NCI-H2171 (cell line): ENCODE measurements around the gene FBXW7.

Source experiments
- DNase-seq: peaks from one replicate; lab custom pipeline; 2025; lab: John Stamatoyannopoulos, UW

Gene FBXW7

DNA sequence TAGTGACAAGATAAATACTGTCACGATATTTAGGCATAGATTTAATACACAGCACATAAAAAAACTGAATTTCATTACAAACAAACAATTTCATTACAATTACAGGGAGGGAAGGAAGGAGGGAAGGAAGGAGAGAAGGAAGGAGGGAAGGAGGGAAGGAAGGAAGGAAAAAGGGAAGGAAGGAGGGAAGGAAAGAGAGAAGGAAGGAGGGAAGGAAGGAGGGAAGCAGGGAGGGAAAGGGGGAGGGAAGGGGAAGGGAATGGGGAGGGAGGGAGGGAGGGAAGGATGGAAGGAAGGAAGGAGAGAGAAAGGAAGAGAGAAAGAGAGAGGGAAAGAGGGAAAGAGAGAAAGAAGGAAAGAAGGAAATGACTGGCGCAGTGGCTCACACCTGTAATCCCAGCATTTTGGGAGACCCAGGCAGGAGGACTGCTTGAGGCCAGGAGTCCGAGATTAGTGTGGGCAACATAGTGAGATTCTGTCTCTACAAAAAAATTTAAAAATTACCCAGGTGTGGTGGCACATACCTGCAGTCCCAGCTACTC, 64.6 kb downstream of the FBXW7 start:
- DNase-seq: no peak

DNA sequence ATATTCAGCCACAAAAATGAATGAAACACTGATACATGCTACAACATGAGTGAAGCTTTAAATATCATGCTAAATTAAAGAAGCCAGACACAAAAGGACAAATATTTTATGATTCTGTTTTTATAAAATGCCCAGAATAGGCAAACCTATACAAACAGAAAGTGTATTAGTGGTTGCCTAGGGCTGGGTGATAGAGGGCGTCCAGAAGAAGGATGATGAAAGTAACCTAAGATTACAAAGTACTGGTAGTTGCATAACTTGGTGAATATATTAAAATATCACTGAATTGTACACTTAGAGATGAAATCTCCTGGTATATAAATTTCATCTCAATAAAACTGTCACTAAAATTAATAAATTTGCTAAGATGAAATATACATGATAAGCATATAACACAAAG, 67.5 kb downstream of the FBXW7 start:
- no peak for DNase-seq

DNA sequence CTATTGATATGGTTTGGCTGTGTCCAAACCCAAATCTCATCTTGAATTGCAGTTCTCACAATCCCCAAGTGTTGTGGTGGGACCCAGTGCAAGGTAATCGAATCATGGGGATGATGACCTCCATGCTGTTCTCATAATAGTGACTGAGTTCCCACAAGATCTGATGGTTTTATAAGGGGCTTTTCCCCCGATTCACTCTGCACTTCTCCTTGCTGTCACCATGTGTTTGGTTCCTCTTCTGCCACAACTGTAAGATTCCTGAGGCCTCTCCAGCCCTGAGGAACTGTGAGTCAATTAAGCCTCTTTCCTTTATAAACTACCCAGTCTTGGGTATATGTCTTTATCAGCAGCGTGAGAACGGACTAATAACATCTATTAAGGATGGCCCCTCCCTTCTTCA, 68.8 kb downstream of the FBXW7 start:
- DNase-seq: no peak

DNA sequence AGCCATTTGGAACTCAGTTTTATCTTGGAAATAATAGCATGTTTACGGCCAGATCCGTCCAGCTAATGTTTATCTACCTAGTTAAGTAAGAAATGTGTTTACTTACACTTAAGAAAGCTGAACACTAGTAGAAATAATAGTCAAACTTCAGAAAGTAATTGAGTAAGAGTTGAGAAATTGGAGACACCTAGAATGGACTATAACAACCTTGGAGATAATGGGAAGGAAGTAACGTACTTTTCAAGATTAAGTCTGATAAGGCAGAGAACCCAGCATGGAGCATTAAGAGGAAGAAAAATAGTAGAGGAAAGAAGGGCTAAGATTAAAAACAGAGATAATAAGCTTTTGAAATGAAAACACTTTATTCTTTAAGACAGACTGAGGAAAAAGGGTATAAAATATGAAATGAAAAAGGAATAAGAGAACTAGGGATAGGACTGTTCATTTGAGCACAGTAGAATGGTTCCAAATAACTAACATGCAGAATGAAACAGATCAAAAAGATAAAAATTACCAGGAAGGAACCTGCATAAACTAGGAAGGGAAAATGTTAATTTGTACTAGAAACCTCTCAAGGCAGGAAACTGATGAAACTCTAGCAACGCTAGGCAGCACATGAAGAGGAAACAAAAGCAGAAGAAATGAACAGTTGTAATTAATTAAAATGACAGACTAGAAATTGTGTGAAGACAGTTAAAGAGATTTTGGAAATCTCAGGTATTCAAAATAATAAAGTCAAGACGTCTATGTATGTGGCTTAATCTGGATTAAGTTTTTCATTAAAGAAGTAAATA, 71.7 kb downstream of the FBXW7 start:
- no peak for DNase-seq

DNA sequence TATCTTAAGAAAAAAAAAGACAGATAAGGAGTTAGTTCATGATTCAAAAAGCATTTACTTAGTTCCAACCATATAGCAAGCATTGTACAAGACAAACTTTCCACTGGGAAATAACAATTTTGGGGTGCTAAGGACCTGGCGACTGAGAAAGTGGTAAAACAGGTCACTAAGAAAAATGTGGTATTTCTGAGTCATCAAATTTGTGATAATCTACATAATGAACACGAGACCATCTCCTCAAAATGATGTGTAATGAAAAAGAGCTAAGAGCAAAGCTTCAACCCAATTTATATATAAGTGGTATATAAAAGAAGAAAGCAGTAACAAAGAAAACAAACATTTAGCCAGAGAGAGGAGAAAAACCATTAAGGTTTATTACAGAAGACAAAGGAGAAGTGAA, 72.3 kb downstream of the FBXW7 start:
- DNase-seq: no peak

DNA sequence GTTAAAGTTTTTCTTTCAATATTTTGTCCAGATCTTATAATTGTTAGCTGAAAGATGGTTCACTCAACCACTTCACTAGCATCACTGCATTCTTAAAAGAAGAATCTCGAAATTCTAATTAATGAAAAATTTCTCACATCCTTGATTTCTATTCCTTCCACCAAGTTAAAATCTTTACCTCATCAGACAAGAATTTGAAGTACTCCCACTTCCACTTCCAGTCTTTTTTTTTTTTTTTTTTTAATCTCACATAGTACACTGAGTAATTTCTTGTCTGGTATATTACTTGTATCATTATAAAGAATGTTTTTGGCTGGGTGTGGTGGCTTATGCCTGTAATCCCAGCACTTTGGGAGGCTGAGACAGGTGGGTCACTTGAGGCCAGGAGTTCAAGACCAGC, 73.2 kb downstream of the FBXW7 start:
- DNase-seq: no peak

DNA sequence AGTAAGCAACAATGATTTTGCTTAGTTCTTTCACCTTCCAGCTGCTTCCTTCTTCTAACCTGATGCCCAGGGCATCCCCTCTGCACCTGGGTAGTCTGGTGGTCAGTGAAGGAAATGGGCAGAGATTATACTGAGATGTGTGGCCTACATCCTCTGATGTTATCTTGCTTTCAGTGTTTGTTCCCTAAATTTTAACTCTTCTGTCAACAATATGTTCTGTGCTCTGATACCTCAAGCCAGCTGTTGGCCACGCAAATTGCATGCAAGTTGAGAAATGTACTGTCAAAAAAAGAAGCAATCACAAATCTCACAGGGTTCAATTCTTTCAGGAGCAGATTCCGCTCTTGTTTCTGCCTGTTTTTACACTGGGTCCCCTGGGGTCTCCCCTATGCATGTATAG, 73.8 kb downstream of the FBXW7 start:
- no peak for DNase-seq

DNA sequence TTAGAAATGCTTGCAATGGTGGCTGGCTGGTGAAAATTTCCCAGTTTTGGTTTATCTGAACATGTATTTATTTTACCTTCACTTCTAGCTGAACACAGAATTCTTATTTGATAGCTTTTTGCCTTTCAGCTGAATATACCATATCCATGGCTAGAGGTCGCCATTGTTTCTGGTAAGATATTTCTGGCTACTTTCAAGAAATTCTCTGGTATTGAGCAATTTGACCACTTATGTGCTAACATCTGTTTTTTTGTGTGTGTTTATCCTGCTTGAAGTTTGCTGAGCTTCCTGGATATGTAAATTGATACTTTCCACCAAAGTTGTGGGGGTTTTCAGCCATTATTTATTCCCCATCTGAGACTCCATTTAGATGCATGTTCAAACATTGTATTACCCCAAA, 75.4 kb downstream of the FBXW7 start:
- no peak for DNase-seq

DNA sequence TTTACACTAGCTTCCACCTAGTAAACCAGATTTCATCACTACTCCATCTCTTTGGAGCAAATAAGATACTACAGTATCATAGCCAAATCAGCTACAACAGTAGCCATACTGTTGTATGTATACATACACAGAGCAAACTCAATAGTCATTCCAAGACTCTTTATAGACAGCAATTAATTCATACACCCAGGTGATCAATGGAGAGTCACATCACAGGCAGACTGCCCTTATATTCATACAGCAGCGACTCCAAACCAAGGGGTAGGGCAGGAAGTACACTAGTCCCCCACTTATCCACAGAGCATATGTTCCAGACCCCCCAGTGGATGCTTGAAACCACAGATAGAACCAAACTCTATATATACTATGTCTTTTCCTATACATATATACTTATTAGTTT, 76.6 kb downstream of the FBXW7 start:
- DNase-seq: no peak

DNA sequence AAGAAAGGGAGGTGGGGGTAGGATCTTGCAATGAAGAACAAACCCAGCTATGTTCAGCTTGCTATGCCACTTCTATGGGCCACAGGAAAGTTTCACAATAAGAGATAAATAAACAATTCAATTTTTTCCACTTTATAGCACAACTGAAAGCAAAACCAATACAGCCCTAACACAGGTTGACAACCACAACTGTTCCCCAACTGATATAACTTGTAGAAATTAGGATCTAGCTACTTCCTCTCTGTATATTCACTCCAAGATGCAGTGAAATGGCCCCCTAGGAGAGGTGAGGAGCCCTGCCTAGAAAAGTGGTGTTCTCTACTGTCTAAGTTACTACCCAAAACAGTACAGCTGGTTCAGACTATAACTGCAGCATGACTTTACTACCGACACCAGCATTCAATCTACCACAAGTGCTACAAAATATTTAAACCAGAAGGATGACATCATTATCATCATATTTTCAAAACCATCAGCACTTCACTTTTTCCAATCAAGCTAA, 77.0 kb downstream of the FBXW7 start:
- no peak for DNase-seq

DNA sequence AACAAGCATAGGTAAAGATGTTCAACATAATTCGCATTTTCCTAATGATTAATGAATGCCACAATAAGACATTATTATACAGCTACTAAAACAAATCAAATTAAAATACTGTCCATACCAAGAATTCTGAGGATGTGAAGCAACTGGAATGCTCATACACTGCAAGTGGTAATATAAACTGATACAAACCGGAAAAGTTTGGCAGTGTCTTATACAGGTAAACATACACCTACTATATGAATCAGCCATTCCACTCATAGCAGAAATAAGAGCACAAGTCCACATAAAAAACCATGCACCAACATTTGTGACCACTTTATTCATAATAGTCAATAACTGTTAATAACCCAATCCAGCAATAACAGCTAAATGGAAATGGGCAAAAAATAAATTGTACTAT, 79.3 kb downstream of the FBXW7 start:
- DNase-seq: no peak

DNA sequence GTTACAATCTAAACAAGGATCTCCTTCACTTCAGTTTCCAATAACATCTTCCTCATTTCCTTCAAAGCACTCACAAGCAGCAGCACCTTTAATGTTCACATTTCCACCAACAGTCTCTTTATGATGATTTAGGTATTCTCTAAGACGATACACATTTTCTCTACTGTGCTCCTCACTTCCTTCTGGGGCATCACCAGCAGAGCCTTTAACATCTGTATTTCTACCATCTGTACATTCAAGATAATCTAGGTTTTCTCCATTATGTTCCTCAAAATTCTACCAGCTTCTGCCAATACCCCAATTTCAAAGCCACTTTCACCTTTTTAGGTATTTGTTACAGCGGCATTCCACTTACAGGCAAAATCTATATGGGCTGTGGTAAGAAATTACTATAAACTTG, 80.6 kb downstream of the FBXW7 start:
- DNase-seq: no peak

DNA sequence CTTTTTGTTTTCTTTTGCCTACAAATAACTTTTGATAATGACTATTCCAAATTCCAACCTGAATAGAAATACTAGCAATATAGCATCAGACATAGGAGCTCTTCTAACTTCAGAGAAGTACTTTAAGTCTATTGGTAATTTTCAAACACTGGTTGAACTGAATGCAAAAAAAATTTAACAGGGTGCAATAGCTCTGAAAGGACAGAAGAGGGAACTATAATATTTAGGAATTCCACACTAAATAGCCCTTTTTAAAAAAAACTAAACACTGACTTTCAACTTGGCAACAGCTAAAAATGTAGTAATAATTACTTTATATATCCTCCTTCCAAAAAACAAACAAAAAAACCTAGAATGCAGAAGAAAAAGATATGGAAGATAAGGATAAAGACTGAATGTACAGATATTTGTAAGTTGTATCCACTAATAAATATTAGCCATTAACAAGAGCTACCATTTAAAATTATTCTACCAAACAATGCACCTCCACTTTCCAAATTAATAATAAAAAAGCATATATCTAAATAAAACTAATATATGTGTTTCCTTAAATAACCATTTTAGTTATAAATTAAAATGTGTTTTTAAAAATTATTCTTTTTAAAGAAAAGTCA, 81.4 kb downstream of the FBXW7 start:
- DNase-seq: no peak

DNA sequence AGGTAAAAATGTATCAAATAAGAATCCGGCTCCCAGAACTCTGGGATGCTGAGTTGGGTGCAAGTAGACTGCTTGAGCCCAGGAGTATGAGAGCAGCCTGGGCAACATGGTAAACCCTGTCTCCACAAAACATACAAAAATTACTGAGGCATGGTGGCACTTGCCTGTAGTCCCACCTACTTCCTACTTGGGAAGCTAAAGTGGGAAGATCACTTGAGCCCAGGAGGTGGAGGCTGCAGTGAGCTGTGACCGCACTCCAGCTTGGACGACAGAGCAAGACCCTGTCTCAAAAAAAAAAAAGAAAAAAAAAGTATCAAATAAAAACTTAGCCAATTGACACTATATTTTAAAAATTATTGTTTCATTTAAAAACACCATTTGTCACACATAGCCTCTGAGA, 84.4 kb downstream of the FBXW7 start:
- no peak for DNase-seq

DNA sequence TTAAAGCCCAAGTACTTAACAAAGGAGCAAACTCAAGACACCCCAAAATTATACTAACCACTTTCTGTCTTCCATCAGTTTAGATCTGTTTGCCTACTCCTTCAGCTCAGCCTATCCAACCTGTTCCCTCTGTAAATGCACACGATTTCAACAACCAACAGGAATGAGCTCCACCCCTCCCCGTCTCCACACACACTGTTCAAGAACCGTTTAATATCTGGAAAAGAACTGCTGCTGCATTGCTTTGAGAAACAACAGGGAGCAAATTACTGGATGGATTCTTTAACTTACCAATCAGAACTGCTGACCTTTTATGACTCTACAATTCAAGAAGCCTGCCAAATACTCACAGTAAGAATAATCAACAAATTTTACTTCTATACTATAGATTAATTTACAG, 87.0 kb downstream of the FBXW7 start:
- DNase-seq: no peak

DNA sequence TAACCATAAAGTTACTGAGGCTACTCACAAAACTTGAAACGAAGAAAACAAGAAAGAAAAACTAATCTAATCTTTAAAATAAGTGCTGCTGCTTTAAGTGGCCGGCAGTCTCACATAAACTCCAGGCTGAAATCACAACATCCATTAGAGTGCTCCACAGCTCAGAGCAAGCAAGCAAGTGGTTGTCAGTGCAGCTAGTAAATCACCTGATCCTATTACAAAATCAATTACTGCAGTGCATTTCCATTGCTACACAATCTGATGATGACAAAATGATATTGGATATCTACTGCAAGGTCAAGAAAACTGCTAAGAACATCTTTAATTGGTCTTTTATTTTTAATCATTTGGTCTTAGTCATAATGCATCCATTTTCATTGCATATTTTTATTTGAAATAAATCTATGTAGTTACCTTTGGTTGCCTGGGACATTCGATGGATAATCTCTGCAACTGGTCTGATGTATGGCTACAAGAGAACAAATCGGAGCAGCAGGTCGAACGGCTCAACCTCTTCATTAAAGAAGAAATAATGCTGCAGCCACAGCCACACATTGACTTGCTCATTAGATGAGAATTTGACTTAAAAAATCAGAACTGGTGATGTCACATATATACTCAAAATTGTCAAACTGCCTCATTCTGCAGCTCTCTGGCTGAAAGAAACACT, 87.7 kb downstream of the FBXW7 start:
- no peak for DNase-seq

DNA sequence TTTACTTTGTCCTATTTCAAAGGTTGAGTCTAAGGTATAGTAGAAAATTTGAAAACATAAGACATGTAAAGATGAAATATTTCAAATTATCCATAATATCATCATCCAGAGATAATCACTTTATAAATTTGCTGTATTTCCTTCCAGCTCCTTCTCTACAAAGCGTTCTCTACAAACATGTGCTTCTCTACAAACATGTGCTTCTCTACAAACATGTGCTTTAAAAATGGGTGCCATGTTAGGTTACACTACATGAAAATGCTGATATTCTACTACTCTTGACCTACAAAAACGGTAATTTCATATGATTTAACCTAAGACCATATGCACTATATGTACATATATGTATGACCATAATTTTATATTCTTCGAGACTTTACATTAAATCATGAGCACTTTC, 92.0 kb downstream of the FBXW7 start:
- DNase-seq: no peak

DNA sequence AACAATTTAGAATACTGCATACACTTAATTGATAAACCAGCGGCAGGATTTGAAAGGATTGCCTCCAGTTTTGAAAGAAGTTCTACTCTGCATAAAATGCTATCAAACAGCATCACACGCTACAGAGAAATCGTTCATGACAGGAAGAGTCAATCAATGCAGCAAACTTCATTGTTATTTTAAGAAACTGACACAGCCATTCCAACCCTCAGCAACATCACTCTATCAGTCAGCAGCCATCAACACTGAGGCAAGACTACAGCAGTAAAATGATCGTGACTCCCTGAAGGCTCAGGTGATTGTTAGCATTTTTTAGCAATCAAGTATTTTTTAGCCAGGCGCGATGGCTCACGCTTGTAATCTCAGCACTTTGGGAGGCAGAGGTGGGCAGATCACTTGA, 98.3 kb downstream of the FBXW7 start:
- no peak for DNase-seq

DNA sequence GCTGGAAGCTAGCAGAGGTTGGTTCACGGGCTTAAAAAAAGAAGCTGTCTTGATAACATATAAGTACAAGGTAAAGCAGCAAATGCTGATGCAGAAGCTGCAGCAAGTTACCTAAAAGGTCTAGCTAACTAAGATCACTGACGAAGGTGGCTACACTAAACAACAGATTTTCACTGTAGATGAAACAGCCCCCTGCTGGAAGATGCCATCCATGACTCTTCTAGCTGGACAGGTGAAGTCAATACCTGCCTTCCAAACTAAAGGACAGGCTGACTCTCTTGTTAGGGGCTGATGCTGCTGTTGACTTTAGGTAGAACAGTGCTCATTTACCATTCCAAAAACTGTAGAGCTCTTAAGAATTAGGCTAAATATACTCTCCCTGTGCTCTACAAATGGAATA, 99.5 kb downstream of the FBXW7 start:
- DNase-seq: no peak

DNA sequence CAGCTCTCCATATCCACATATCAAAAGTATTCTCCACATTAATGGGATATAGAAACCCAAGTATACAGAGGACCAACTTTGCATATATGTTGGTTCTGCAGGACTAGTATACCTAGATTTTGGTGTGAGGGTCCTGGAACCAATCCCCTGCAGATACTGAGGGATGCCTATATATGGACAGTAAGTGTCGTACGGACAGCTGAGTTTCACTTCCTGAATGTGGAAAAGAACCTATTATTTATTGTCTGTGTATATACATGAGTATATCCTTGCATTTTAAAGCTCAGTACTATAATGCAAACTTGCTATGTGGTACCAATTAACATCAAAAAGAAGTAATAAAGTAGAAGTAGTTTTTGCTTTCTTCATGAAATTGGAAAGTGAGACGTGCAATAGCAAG, 101.9 kb downstream of the FBXW7 start:
- DNase-seq: no peak

DNA sequence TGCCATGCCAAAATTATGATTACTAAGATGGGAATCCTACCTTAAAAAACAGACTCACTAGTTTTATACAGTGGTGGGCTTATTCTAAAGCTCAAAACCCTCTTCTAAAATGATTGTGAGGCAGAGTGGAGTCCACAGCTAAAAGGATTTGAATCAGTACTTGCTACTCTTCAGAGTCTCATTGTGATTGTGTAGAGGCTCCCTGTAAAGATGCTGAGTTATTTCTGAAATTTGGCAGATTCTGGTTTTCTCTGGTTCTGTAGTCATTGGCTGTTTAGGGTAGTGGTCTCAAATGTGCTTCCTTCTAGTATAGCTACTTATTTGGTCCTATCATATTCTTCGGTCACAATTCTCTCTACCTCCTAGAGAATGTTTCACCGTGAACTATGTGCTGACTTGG, 104.1 kb downstream of the FBXW7 start:
- DNase-seq: no peak

DNA sequence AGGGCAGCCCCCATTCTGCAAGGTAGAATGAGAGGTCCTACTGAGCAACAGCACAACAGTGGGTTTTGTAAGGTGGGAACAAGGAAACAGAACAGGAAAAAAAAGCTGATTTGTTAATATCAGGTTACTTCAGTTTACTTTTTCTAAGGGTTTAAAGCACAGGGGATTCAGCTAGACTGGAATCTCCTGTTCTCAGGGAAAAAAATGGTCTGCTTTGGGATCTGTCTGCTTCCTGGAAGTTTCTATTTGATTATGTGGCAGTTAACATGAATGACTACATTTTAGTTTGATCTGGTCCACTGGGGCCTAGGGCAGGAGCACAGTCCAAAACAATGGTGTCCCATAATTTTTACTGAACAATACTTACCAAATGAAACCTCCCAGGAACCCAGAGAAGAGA, 104.6 kb downstream of the FBXW7 start:
- no peak for DNase-seq

DNA sequence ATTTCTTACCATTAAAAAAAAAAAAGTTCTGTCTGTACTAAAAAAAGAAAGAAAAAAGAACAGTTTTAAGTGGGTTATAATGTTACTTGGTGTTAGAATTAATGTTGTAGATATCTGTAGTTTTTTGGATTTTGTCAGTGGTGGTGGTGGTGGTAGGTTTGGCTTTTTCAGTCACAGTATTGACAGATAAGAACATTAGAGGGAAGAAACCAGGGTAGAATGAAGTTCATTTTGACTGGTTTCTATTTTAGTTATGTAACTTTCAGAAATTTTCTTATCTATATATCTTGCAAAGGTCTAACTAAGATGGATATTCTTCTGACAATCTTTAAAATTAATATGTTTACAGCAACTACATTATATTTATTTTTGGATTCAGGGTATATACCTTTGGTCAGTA, 105.4 kb downstream of the FBXW7 start:
- no peak for DNase-seq
